Glutamatergic neuron (in vitro differentiated cells): Measurements from ENCODE around the gene SUSD4. TPM values are rescaled to one million over a fixed set of nuclear protein-coding genes. Genes with fewer than 3 reads are reported as not detected.
"Not testable (repeated sequence)": the region's sequence is repeated elsewhere in the genome, so short reads cannot be mapped to it uniquely, and the experiment has no call there.

Experiments
- DNase-seq: peaks from one replicate; pipeline ENCODE4 v3.0.0; 2022
- H3K27ac Mint-ChIP-seq: one replicate; pipeline ENCODE4 v1.8.0; 2020; ENCODE audit warnings: mild to moderate bottlenecking, mixed read lengths, inconsistent platforms; ENCODE audit not compliant: unreplicated experiment
- H3K27me3 Mint-ChIP-seq: one replicate; pipeline ENCODE4 v1.8.0; 2020; ENCODE audit warnings: mild to moderate bottlenecking, moderate library complexity, mixed read lengths, inconsistent platforms; ENCODE audit not compliant: unreplicated experiment
- H3K36me3 Mint-ChIP-seq: one replicate; pipeline ENCODE4 v1.8.0; 2020; ENCODE audit warnings: mild to moderate bottlenecking, mixed read lengths, inconsistent platforms; ENCODE audit not compliant: unreplicated experiment
- H3K4me1 Mint-ChIP-seq: one replicate; pipeline ENCODE4 v1.8.0; 2020; ENCODE audit warnings: mild to moderate bottlenecking, low read depth, mixed read lengths, inconsistent platforms; ENCODE audit not compliant: unreplicated experiment
- H3K4me3 Mint-ChIP-seq: one replicate; pipeline ENCODE4 v1.8.0; 2020; ENCODE audit warnings: mild to moderate bottlenecking, mixed read lengths, inconsistent platforms; ENCODE audit not compliant: unreplicated experiment
- H3K9me3 Mint-ChIP-seq: one replicate; pipeline ENCODE4 v1.8.0; 2020; ENCODE audit warnings: mild to moderate bottlenecking, moderate library complexity, mixed read lengths, inconsistent platforms; ENCODE audit not compliant: unreplicated experiment
- total RNA-seq: library from RNA; stranded (reverse); fragmentation: NEBNext Ultra II Directional; extraction: Animal tissue kit (Norgen Biotek cat#: 25700); gene quantifications from one replicate; pipeline ENCODE4 v1.2.1, GENCODE V29; 2021; ENCODE audit not compliant: unreplicated experiment
- TF ChIP-seq, protein P1 (sequence below): fragments of 200-600 bp; sonication (generic); IDR thresholded peaks from one replicate; pipeline ENCODE4 v1.5.0; 2021; ENCODE audit not compliant: partially characterized antibody, unreplicated experiment

Gene SUSD4
- total RNA-seq, 1 donor from 2014 or later = 0.47 TPM

DNA sequence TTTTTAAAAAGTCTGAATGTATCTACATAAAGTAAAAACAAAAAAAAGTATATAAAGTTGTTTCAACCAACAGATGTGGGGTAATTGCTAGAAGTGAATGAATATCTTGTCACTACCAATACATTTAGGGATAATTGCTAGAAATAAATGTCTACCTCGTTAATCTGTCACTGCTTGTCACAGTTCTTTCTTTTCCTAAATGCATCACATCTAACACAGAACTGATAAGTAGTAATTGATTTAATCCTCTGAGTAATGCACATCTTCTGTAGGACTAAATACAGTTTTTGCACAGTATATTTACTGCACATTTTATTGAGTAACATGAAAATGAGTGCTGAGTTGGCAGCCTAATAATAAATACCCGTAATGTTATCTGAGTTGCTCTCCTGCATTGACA, 72.2 kb downstream of the SUSD4 start:
- no peak for DNase-seq
- H3K9me3 Mint-ChIP-seq = no peaks in the 10 kb centered on the region
- no peaks in the 10 kb centered on the region for H3K27me3 Mint-ChIP-seq
- no peaks in the 10 kb centered on the region for H3K36me3 Mint-ChIP-seq
- no peaks in the 10 kb centered on the region for H3K4me1 Mint-ChIP-seq
- no peak overlapping the region for H3K27ac Mint-ChIP-seq
- H3K4me3 Mint-ChIP-seq = no peak overlapping the region
- TF ChIP-seq, protein P1, sequence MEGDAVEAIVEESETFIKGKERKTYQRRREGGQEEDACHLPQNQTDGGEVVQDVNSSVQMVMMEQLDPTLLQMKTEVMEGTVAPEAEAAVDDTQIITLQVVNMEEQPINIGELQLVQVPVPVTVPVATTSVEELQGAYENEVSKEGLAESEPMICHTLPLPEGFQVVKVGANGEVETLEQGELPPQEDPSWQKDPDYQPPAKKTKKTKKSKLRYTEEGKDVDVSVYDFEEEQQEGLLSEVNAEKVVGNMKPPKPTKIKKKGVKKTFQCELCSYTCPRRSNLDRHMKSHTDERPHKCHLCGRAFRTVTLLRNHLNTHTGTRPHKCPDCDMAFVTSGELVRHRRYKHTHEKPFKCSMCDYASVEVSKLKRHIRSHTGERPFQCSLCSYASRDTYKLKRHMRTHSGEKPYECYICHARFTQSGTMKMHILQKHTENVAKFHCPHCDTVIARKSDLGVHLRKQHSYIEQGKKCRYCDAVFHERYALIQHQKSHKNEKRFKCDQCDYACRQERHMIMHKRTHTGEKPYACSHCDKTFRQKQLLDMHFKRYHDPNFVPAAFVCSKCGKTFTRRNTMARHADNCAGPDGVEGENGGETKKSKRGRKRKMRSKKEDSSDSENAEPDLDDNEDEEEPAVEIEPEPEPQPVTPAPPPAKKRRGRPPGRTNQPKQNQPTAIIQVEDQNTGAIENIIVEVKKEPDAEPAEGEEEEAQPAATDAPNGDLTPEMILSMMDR = no peak

DNA sequence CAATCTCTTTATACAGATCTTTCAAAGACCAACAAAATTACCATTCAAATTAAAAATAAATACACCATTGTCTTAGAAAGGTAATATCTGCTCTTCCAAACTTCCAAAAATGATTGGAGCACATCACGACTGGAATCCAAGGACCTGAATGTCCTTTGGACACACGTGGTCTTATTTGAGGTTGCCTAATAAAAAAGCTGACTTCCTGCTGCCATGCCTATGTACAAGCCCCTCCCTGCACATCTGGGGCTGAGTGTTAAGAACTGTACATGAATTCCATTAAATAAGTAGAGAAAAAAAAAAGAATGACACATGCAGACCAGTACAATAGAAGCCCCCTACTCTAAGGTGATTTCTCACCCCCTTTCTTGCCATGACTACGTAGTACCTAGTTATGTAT, 73.6 kb downstream of the SUSD4 start:
- Mint-ChIP-seq H3K4me1 (no peaks in the 10 kb centered on the region), H3K4me3 (no peak overlapping the region), H3K9me3 (no peaks in the 10 kb centered on the region), H3K27me3 (no peaks in the 10 kb centered on the region), H3K36me3 (no peaks in the 10 kb centered on the region), H3K27ac (no peak overlapping the region)
- DNase-seq = no peak
- TF ChIP-seq, protein P1 = no peak

DNA sequence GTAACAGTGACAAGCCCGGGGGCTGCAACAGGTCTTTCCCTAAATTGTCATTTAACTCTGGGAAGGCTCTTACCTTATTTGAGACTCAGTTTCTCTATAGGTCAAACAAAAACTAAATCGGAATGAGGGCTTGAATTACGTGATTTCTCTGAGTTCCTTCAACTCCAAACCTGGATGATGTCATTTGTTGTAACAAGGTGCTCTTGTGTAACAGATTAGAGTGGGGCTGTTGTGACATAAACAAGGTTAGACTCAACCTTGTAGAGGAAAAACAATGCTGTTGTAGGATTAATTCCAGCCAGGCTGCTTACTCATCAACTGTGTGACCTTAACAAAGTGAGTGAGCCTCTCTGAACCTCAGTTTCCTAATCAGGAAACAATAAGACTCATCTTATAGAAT, 74.4 kb downstream of the SUSD4 start:
- Mint-ChIP-seq H3K27ac (no peak overlapping the region), H3K9me3 (no peaks in the 10 kb centered on the region), H3K36me3 (no peaks in the 10 kb centered on the region), H3K4me3 (no peak overlapping the region), H3K27me3 (no peaks in the 10 kb centered on the region), H3K4me1 (no peaks in the 10 kb centered on the region)
- TF ChIP-seq, protein P1 = no peak
- DNase-seq = no peak

DNA sequence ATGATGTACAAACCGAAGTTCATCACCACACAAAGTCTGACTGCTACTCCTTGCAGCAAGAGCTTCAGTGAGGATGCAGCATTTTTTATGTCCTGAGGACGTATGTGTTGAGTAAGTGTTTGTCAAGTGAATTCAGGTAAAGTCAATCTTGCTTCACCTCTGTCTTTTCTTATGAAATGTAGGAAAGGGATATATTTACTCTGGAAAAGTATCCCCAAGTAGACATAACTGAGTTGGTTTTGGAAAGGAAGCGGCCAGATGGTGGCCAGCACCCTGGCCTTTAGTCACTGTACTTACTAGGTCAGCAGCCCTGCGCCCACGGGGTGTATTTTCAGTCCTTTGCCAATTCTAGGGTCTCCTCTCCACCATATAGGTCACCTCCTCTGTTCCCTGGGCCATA, 75.2 kb downstream of the SUSD4 start:
- Mint-ChIP-seq H3K27ac (no peak overlapping the region), H3K9me3 (no peaks in the 10 kb centered on the region)

DNA sequence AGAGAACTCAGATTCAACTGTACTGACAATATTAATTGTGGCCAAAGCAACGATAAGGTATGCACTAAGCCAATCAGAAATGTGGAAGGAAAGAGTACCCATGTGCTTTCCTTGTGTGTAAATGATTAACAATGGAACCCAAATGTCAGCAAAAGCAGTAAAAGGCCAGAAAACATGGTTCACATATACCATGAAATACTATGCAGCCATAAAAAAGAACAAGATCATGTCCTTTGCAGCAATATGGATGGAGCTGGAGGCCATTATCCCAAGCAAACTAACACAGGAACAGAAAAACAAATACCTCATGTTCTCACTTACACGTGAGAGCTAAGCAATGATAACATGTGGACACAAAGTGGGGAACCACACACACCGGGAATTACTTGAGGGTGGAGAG, 78.5 kb downstream of the SUSD4 start:
- DNase-seq = no peak
- TF ChIP-seq, protein P1 = no peak
- Mint-ChIP-seq H3K27ac (no peak overlapping the region), H3K9me3 (no peaks in the 10 kb centered on the region), H3K36me3 (no peaks in the 10 kb centered on the region), H3K4me1 (no peaks in the 10 kb centered on the region), H3K27me3 (no peaks in the 10 kb centered on the region), H3K4me3 (no peak overlapping the region)

More for the DNA sequence above, 75.2 kb downstream of the SUSD4 start:
- TF ChIP-seq, protein P1 = no peak
- no peaks in the 10 kb centered on the region for H3K27me3 Mint-ChIP-seq
- H3K36me3 Mint-ChIP-seq = no peaks in the 10 kb centered on the region
- no peak overlapping the region for H3K4me3 Mint-ChIP-seq
- DNase-seq = no peak
- H3K4me1 Mint-ChIP-seq = no peaks in the 10 kb centered on the region

DNA sequence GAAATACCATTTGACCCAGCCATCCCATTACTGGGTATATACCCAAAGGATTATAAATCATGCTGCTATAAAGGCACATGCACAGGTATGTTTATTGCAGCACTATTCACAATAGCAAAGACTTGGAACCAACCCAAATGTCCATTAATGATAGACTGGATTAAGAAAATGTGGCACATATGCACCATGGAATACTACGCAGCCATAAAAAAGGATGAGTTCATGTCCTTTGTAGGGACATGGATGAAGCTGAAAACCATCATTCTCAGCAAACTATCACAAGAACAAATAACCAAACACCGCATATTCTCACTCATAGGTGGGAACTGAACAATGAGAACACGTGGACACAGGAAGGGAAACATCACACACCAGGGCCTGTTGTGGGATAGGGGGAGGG, 80.3 kb downstream of the SUSD4 start:
- H3K27me3 Mint-ChIP-seq, DNase-seq, H3K36me3 Mint-ChIP-seq, H3K4me1 Mint-ChIP-seq, H3K4me3 Mint-ChIP-seq, H3K9me3 Mint-ChIP-seq, H3K27ac Mint-ChIP-seq: not testable (repeated sequence)

DNA sequence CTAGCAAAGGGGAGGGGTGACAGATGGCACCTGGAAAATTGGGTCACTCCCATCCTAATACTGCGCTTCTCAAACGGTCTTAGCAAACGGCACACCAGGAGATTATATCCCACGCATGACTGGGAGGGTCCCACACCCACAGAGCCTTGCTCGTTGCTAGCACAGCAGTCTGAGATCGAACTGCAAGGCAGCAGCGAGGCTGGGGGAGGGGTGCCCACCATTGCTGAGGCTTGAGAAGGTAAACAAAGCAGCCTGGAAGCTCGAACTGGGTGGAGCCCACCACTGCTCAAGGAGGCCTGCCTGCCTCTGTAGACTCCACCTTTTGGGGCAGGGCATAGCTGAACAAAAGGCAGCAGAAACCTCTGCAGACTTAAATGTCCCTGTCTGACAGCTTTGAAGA, 85.7 kb downstream of the SUSD4 start:
- not testable (repeated sequence) for H3K9me3 Mint-ChIP-seq, DNase-seq, H3K27ac Mint-ChIP-seq, H3K27me3 Mint-ChIP-seq, H3K36me3 Mint-ChIP-seq, H3K4me3 Mint-ChIP-seq, H3K4me1 Mint-ChIP-seq
